LNCaP clone FGC (cell line): Measurements from ENCODE around the gene ZDHHC5.
"Not testable (repeated sequence)": the region's sequence is repeated elsewhere in the genome, so short reads cannot be mapped to it uniquely, and the experiment has no call there.

ENCODE experiments used
- DNase-seq: peaks from one replicate; pipeline ENCODE4 v3.0.0-alpha.2; 2011; ENCODE audit warnings: low read depth
- H3K4me3 ChIP-seq: 2 replicates; pipeline ENCODE4 v1.5.1; 2011; ENCODE audit warnings: mild to moderate bottlenecking, low read depth, low read length, control low read depth
- TF ChIP-seq, protein P1 (sequence below): IDR thresholded peaks from 2 replicates; pipeline ENCODE4 v1.5.1; 2012; ENCODE audit warnings: mild to moderate bottlenecking; ENCODE audit not compliant: control insufficient read depth, insufficient read depth; ENCODE audit errors: extremely low read depth

ZDHHC5 gene

DNA sequence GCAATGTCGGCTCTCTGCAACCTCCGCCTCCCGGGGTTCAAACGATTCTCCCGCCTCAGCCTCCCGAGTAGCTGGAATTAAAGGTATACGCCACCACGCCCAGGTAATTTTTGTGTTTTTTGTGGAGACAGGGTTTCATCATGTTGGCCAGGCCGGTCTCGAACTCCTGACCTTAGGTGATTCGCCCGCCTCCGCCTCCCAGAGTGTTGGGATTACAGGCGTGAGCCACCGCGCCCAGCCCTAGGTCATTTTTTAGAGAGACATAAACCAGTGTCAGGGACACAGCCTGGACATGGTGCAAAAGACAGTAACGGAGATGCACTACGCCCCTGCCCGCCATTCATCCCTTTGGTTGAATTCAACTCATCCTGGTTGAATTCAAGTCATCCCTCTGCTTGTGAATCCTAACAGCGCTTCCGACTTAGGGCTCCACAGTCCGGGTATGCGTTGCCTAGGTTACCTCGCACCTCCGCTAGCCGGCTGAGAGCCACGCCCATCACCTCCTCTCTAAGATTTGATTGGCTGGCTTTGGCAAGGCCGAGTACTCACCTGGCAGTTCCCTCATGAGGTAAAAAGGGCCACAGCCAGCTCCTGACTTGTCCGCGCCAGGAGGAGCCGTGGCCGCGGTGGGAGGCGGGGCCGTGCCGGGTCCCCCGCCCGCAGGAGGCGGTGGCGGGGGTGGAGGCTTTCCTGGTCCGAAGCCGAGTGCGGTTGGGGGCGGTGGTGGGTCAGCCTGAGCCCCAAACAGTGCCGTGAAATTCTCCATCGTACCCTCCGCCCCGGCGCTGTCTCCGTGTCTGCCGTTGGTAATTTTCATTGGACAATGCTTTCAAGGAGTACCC is 43.7 kb downstream of the ZDHHC5 start, which contains the start of gene MED19:
MED19 (minus strand) TSS at position 802 of the 842 bp plus-strand sequence; CDS start at position 766, 36 bp downstream.
- H3K4me3 ChIP-seq, result peak within 1 kb of the TSS; percentile 79
- DNase-seq, result peak; percentile 97
- TF ChIP-seq, protein P1, sequence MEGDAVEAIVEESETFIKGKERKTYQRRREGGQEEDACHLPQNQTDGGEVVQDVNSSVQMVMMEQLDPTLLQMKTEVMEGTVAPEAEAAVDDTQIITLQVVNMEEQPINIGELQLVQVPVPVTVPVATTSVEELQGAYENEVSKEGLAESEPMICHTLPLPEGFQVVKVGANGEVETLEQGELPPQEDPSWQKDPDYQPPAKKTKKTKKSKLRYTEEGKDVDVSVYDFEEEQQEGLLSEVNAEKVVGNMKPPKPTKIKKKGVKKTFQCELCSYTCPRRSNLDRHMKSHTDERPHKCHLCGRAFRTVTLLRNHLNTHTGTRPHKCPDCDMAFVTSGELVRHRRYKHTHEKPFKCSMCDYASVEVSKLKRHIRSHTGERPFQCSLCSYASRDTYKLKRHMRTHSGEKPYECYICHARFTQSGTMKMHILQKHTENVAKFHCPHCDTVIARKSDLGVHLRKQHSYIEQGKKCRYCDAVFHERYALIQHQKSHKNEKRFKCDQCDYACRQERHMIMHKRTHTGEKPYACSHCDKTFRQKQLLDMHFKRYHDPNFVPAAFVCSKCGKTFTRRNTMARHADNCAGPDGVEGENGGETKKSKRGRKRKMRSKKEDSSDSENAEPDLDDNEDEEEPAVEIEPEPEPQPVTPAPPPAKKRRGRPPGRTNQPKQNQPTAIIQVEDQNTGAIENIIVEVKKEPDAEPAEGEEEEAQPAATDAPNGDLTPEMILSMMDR, result no peak

DNA sequence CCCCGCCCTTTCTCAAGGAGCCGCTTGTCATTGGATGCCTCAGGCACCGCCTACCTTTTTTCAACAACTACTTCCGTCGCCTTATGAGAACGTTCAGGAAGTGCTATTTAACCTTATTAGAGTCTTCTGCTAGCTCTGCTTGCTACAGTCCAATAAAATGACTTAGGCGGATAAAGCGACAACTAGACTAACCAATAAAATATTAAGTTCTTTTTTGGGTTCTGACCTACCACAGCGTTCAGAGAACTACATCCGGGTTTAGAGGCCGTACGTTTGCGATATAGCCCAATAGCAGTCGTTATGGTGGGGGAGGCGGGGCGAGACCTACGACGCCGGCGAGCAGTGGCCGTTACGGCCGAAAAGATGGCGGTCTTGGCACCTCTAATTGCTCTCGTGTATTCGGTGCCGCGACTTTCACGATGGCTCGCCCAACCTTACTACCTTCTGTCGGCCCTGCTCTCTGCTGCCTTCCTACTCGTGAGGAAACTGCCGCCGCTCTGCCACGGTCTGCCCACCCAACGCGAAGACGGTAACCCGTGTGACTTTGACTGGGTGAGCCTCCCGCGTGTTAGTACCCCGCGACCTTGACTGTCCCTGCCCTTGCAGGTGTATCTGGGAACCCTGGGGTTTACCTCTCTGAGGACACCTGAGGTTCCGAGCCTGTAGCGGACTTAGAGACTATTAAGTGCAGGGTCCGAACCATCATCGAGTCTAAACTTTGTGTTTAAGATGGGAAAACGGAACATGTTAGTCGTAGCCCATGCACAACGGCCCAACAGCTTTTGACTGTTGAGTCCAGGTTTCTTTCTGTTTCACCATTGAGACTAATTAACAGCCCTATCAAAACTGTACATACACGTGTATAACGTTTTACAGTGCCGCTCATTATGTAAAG is 44.6 kb downstream of the ZDHHC5 start, which contains the start of gene TMX2:
TMX2 (plus strand) TSS at position 338 of the 895 bp plus-strand sequence; CDS start at position 364, 26 bp downstream.
- H3K4me3 ChIP-seq, result peak within 1 kb of the TSS; percentile 79
- peak; percentile 100 for DNase-seq
- TF ChIP-seq, protein P1, result no peak

DNA sequence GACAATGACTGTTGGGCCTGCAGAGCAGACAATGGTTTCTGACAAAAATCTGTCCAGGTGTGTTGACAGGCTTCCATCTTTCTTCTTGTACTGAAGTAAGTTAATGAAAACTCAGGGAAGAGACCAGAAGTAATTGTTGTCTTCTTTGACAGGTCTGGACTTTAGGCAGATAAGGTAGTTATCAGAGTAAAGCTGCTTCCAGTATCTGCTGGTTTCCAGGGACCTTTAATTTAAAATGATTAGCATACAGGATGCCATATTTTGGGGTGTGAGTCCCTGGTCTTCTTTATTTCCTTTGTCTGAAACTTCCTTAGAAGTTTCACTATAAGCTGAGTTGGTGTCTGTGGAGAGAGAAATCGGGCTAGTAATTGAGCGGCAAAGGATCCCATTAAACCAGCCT is 45.9 kb downstream of the ZDHHC5 start:
- H3K4me3 ChIP-seq, result peak overlapping the region; percentile 79
- no peak for DNase-seq
- TF ChIP-seq, protein P1, result no peak

DNA sequence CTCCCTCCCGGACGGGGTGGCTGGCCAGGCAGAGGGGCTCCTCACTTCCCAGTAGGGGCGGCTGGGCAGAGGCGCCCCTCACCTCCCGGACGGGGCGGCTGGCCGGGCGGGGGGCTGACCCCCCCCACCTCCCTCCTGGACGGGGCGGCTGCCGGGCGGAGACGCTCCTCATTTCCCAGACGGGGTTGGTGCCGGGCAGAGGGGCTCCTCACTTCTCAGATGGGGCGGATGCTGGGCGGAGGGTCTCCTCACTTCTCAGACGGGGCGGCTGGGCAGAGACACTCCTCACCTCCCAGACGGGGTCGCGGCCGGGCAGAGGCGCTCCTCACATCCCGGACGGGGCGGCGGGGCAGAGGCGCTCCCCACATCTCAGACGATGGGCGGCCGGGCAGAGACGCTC is 48.8 kb downstream of the ZDHHC5 start:
- DNase-seq, H3K4me3 ChIP-seq: not testable (repeated sequence)

DNA sequence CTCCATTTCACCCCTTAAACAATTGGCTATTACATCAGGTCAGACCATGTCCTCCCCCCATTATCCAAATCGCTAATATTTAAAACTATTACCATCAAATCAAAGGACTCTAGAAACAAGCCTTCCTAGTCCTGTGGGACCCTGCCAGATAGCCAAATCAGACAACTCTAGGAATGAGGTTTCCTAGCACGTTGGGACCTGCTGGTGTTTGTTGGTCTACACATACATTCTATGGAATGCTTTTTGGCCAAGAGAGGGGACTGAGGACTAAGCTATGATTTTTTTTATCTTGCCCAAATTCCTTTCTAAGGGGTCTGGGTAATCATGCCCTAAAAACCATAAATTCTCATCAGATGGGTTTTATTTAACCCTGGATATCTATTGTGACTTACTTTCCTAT is 59.3 kb downstream of the ZDHHC5 start:
- no peak for DNase-seq
- TF ChIP-seq, protein P1, result no peak

DNA sequence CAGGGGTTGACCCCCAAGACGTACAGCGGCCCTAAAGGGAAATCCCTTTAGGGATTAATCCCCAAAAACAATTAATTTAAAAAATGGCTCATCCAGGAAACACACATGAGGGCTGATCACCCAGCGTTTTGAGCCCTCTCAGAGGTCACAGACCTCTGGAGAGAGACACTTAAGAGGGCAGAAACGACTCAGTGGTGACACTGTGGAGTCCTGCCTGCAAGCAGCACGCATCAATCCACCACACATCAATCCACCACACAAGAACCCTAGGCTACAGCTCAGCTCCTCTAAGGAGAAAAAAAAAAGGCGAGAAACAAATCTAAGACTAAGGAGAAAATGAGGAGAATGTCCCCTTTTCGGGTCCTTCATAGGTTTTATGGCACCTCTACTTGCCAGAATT is 60.9 kb downstream of the ZDHHC5 start:
- no peak overlapping the region for H3K4me3 ChIP-seq
- TF ChIP-seq, protein P1, result no peak
- no peak for DNase-seq

More for the DNA sequence above, 59.3 kb downstream of the ZDHHC5 start:
- no peak overlapping the region for H3K4me3 ChIP-seq

DNA sequence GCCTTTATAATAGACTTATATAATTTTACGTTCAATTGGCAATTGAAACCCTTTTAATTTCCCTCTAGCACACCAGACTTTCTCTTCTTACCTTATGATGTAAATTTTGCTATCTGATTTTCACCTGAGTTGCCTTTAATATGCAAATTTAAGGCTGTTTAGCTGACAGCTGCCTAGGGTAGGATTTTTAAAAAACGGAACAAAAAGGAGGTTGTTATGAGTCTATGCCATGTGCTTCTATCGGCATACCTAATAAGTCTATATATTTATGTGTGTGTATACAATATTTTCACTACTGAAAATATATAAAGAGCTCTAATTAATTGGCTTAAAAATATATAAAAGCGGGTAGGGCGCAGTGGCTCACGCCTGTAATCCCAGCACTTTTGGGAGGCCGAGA is 61.6 kb downstream of the ZDHHC5 start:
- no peak overlapping the region for H3K4me3 ChIP-seq
- no peak for DNase-seq

More for the DNA sequence above, 61.6 kb downstream of the ZDHHC5 start:
- TF ChIP-seq, protein P1, result no peak
